SK-N-SH (cell line): Measurements from ENCODE around the gene MYO7A. TPM values are rescaled to one million over a fixed set of nuclear protein-coding genes. Genes with fewer than 3 reads are reported as not detected.

Source experiments
- CTCF ChIA-PET: fragments of 300-600, 350-600 bp; formaldehyde crosslinking; extraction: SDS; loops from one replicate; lab custom pipeline; 2021; lab: Yijun Ruan, JAX
- POLR2A ChIA-PET: fragments of 350-600 bp; sonication (Branson Sonifier 250); formaldehyde crosslinking; extraction: SDS; loops from one replicate; lab custom pipeline; 2020; ENCODE audit warnings: antibody characterized with exemption, inconsistent platforms; lab: Yijun Ruan, JAX
- DNase-seq: peaks from one replicate; pipeline ENCODE4 v3.0.0; 2012
- H2AFZ ChIP-seq: fragments of 200-600 bp; sonication (generic); 2 replicates; pipeline ENCODE4 v1.8.1; 2016; ENCODE audit warnings: antibody characterized with exemption, mild to moderate bottlenecking, low read depth
- H3F3A ChIP-seq: fragments of 200-600 bp; sonication (generic); replicated peaks from 2 replicates; pipeline ENCODE3; 2016; ENCODE audit warnings: antibody characterized with exemption, mild to moderate bottlenecking; ENCODE audit not compliant: insufficient read depth
- H3K27ac ChIP-seq, 2 experiments: fragments of 200-500 bp in 1 of 2; fragments of 200-600 bp in 1 of 2; sonication (Bioruptor generic) in 1 of 2; sonication (generic), shearing (Covaris generic) in 1 of 2; 2 replicates each; pipeline versions ENCODE4 v1.5.1 to v1.6.1; 2014 to 2016; ENCODE audit warnings: low read depth in 2 of 2, inconsistent platforms in 1 of 2, low read length in 1 of 2, mild to moderate bottlenecking in 1 of 2, mixed read lengths in 1 of 2
- H3K27me3 ChIP-seq: fragments of 200-600 bp; sonication (generic), shearing (Covaris generic); 2 replicates; pipeline ENCODE4 v1.6.1; 2016; ENCODE audit warnings: mixed run types; ENCODE audit not compliant: insufficient read depth
- H3K36me3 ChIP-seq, 2 experiments: fragments of 200-500 bp in 1 of 2; fragments of 200-600 bp in 1 of 2; sonication (Bioruptor generic) in 1 of 2; sonication (generic) in 1 of 2; replicated peaks in 1 of 2; 2 replicates each; pipeline versions ENCODE3 to v1.5.1; 2014 to 2016; ENCODE audit warnings: low read length in 1 of 2, mild to moderate bottlenecking in 1 of 2; ENCODE audit not compliant: insufficient read depth in 2 of 2, control insufficient read depth in 1 of 2
- H3K4me1 ChIP-seq, 2 experiments: fragments of 200-500 bp in 1 of 2; fragments of 200-600 bp in 1 of 2; sonication (Bioruptor generic) in 1 of 2; sonication (generic), shearing (Covaris generic) in 1 of 2; 2 replicates each; pipeline versions ENCODE4 v1.5.1 to v1.6.1; 2014 to 2016; ENCODE audit warnings: low read depth in 1 of 2, low read length in 1 of 2, mixed run types in 1 of 2; ENCODE audit not compliant: insufficient read depth in 2 of 2, control insufficient read depth in 1 of 2
- H3K4me2 ChIP-seq: fragments of 200-600 bp; sonication (generic), shearing (Covaris generic); 2 replicates; pipeline ENCODE4 v1.6.1; 2017; ENCODE audit warnings: mixed run types
- H3K4me3 ChIP-seq, 2 experiments: fragments of 200-500 bp in 1 of 2; fragments of 200-600 bp in 1 of 2; sonication (Bioruptor generic) in 1 of 2; sonication (generic), shearing (Covaris generic) in 1 of 2; 2 replicates each; pipeline versions ENCODE4 v1.5.1 to v1.8.1; 2014 to 2016; ENCODE audit warnings: low read depth in 2 of 2, inconsistent platforms in 1 of 2, low read length in 1 of 2, mild to moderate bottlenecking in 1 of 2, mixed read lengths in 1 of 2, moderate library complexity in 1 of 2
- H3K79me2 ChIP-seq: fragments of 200-600 bp; sonication (generic); 2 replicates; pipeline ENCODE4 v1.8.1; 2017; ENCODE audit warnings: mild to moderate bottlenecking; ENCODE audit not compliant: insufficient read depth
- H3K9ac ChIP-seq: fragments of 200-600 bp; sonication (generic); 2 replicates; pipeline ENCODE4 v1.6.1; 2017; ENCODE audit warnings: mixed run types
- H3K9me2 ChIP-seq: fragments of 200-600 bp; sonication (generic); 2 replicates; pipeline ENCODE4 v1.6.1; 2017; ENCODE audit warnings: mixed run types
- H3K9me3 ChIP-seq: fragments of 200-600 bp; sonication (generic); 2 replicates; pipeline ENCODE4 v1.6.1; 2017; ENCODE audit warnings: mixed run types, mild to moderate bottlenecking, moderate library complexity
- H4K20me1 ChIP-seq: fragments of 200-600 bp; sonication (generic); 2 replicates; pipeline ENCODE4 v1.6.1; 2017; ENCODE audit warnings: mild to moderate bottlenecking, mixed run types; ENCODE audit not compliant: insufficient read depth
- CTCF ChIP-seq: fragments of 200-600 bp; sonication (generic); IDR thresholded peaks from 2 replicates; pipeline ENCODE4 v1.6.1; 2017; ENCODE audit warnings: antibody characterized with exemption, mild to moderate bottlenecking, moderate library complexity
- EZH2phosphoT487 ChIP-seq: fragments of 200-600 bp; sonication (generic); IDR thresholded peaks from 2 replicates; pipeline ENCODE4 v1.6.1; 2017; ENCODE audit warnings: low read depth, mixed run types, mild to moderate bottlenecking, antibody characterized with exemption, moderate library complexity, borderline replicate concordance
- GATA2 ChIP-seq: sonication (generic); formaldehyde crosslinking; IDR thresholded peaks from 2 replicates; pipeline ENCODE4 v1.5.0; 2020; ENCODE audit warnings: mild to moderate bottlenecking, missing genetic modification reagents
- MAX ChIP-seq: IDR thresholded peaks from 2 replicates; pipeline ENCODE4 v1.4.0; 2012; ENCODE audit warnings: low read depth
- NFIC ChIP-seq: IDR thresholded peaks from 2 replicates; pipeline ENCODE4 v1.4.0; 2012; ENCODE audit warnings: borderline replicate concordance
- RCOR1 ChIP-seq: fragments of 150-350 bp; IDR thresholded peaks from 2 replicates; pipeline ENCODE4 v1.6.1; 2017; ENCODE audit warnings: antibody characterized with exemption, low read length
- REST ChIP-seq: IDR thresholded peaks from 2 replicates; pipeline ENCODE4 v1.6.1; 2012; ENCODE audit warnings: mild to moderate bottlenecking, low read depth, low read length, moderate library complexity
- RXRA ChIP-seq: IDR thresholded peaks from 2 replicates; pipeline ENCODE4 v1.4.0; 2012; ENCODE audit warnings: low read depth, mild to moderate bottlenecking, borderline replicate concordance
- SMC3 ChIP-seq: IDR thresholded peaks from 2 replicates; pipeline ENCODE4 v1.6.1; 2012; ENCODE audit warnings: low read depth, low read length, improper control_type of control experiment
- USF1 ChIP-seq: IDR thresholded peaks from 2 replicates; pipeline ENCODE4 v1.4.0; 2012; ENCODE audit warnings: low read depth, borderline replicate concordance
- USF2 ChIP-seq: fragments of 150-350 bp; IDR thresholded peaks from 2 replicates; pipeline ENCODE4 v1.6.1; 2017; ENCODE audit warnings: antibody characterized with exemption, low read length, low read depth, borderline replicate concordance
- YY1 ChIP-seq: IDR thresholded peaks from 2 replicates; pipeline ENCODE4 v1.4.0; 2012; ENCODE audit warnings: low read depth, mild to moderate bottlenecking
- WGBS: methylation state at CpG from one replicate; pipeline ENCODE4 v1.1.6; 2017; ENCODE audit warnings: low lambda C conversion rate; 5-methylcytosine and 5-hydroxymethylcytosine counted together
- polyA plus RNA-seq, 3 experiments: library from polyadenylated mRNA; depleted of rRNA; stranded (reverse); fragments of >200 nt; gene quantifications; 2 replicates each; pipeline ENCODE4 v1.2.3, GENCODE V29; 2012

Gene MYO7A
- polyA plus RNA-seq, 1 of the 3 experiments (the other 2 are of a cell fraction): 0.08 TPM

- TF ChIP-seq CTCF: no peak
These were observed 14.0 kb upstream of the MYO7A start (continued) for GRCh38 chr11:77114089-77114463.

GRCh38 chr11:77115181-77115611 is 12.8 kb upstream of the MYO7A start:
- Histone ChIP-seq H3K9me2 (no peaks in the 10 kb centered on the region), H3K27ac (no peak overlapping the region), H2AFZ (no peak overlapping the region), H3K4me2 (no peak overlapping the region), H3K9ac (no peak overlapping the region), H3K36me3 (peaks cover 0 to 9% of the 10 kb centered on the region in 2 experiments), H3K79me2 (peaks cover 9% of the 10 kb centered on the region; the same call in 1 of the 2 replicates), H3K4me1 (peaks cover 0 to 10% of the 10 kb centered on the region in 2 experiments; a peak in 3 of 4 replicates), H3F3A (no peaks in the 10 kb centered on the region), H3K27me3 (no peaks in the 10 kb centered on the region), H3K4me3 (no peak overlapping the region), H4K20me1 (no peaks in the 10 kb centered on the region), H3K9me3 (no peaks in the 10 kb centered on the region)
- DNase-seq: no peak
- CTCF ChIA-PET: interaction anchor here (0.7 to 11.2 kb wide), 8 partner anchors 10 to 81 kb away, joined by 3 to 111 read pairs (median 11); partner anchors contain the start of gene MYO7A
- POLR2A ChIA-PET: no interaction called here
- WGBS: 98% methylated on average over 12 of the region's 16 CpGs
- TF ChIP-seq EZH2phosphoT487 (no peak), RXRA (no peak), YY1 (no peak), CTCF (peak; percentile 26; the same call in 1 of the 2 replicates), MAX (no peak), USF2 (no peak), NFIC (no peak)
- TF ChIP-seq, all 33 proteins: peak for 1

- H3K9me3 ChIP-seq: no peaks in the 10 kb centered on the region
- peaks cover 0 to 14% of the 10 kb centered on the region in 2 experiments for H3K36me3 ChIP-seq
- no peak for TF ChIP-seq USF1
- TF ChIP-seq MAX: no peak
- TF ChIP-seq USF2: no peak
- no peak for TF ChIP-seq REST
- no peak for TF ChIP-seq GATA2
- TF ChIP-seq SMC3: no peak
- no peak for TF ChIP-seq RCOR1
- no peaks in the 10 kb centered on the region for H3K27me3 ChIP-seq
- no peaks in the 10 kb centered on the region for H3F3A ChIP-seq
- ChIA-PET POLR2A (no interaction called here), CTCF (interaction anchor here (0.8 to 11.2 kb wide), 6 partner anchors 10 to 80 kb away, joined by 3 to 111 read pairs (median 11); partner anchors contain the start of gene MYO7A)
- peaks cover 0 to 7% of the 10 kb centered on the region in 2 experiments; a peak in 1 of 4 replicates for H3K4me1 ChIP-seq
- H3K4me2 ChIP-seq: no peak overlapping the region
- no peak overlapping the region for H2AFZ ChIP-seq
- no peak overlapping the region for H3K27ac ChIP-seq
- 95% methylated on average over 13 of the region's 15 CpGs for WGBS
- no peak overlapping the region for H3K9ac ChIP-seq
- H4K20me1 ChIP-seq: no peaks in the 10 kb centered on the region
- DNase-seq: no peak
- H3K4me3 ChIP-seq: no peak overlapping the region
- no peaks in the 10 kb centered on the region for H3K9me2 ChIP-seq
- H3K79me2 ChIP-seq: 0 out of 2 replicates have a peak, but pooled peaks cover 2% of the 10 kb centered on the region
These were observed 12.1 kb upstream of the MYO7A start for GRCh38 chr11:77115956-77116355.
